Neural cell (in vitro differentiated cells): ENCODE data around the gene VSTM2B.

Experiments used
- CTCF ChIP-seq: fragments of 450-650 bp; IDR thresholded peaks from 2 replicates; pipeline ENCODE4 v1.5.1; 2014; ENCODE audit warnings: antibody characterized with exemption, mild to moderate bottlenecking, moderate library complexity; ENCODE audit not compliant: poor library complexity, severe bottlenecking
- EP300 ChIP-seq: fragments of 450-650 bp; conservative IDR thresholded peaks from 2 replicates; pipeline ENCODE4 v1.6.1; 2014; ENCODE audit warnings: antibody characterized with exemption, mild to moderate bottlenecking, moderate library complexity; ENCODE audit not compliant: poor library complexity, severe bottlenecking
- EZH2 ChIP-seq: fragments of 200-600, 300-800 bp; shearing (Covaris generic), sonication (generic); IDR thresholded peaks from 2 replicates; pipeline ENCODE4 v1.6.1; 2014; ENCODE audit warnings: antibody characterized with exemption, low read length, borderline replicate concordance, mild to moderate bottlenecking; ENCODE audit not compliant: insufficient read depth, poor library complexity, severe bottlenecking
- POLR2AphosphoS5 ChIP-seq: IDR thresholded peaks from 2 replicates; pipeline ENCODE4 v1.6.1; 2012
- REST ChIP-seq: IDR thresholded peaks from 2 replicates; pipeline ENCODE4 v1.6.1; 2012; ENCODE audit warnings: borderline replicate concordance
- SMC3 ChIP-seq: fragments of 450-650 bp; conservative IDR thresholded peaks from 2 replicates; pipeline ENCODE4 v1.6.1; 2014; ENCODE audit warnings: antibody characterized with exemption, mild to moderate bottlenecking, moderate library complexity; ENCODE audit not compliant: poor library complexity
- TAF1 ChIP-seq: IDR thresholded peaks from 2 replicates; pipeline ENCODE4 v1.6.1; 2012; ENCODE audit warnings: low read depth

- no peak for TF ChIP-seq REST
- no peak for TF ChIP-seq EP300
- TF ChIP-seq CTCF: no peak
- TF ChIP-seq TAF1: no peak
- no peak for TF ChIP-seq SMC3
- no peak for TF ChIP-seq POLR2AphosphoS5
- no peak for TF ChIP-seq EZH2
Observed at GRCh38 chr19:29565171-29565570, 39.4 kb downstream of the VSTM2B start.
